SK-N-SH treated with all-trans-retinoic acid at 6 μM for 48 hours (cell line): Measurements from ENCODE around the gene PEX5.

Source experiments
- ATAC-seq: fragments of 200-7000 bp; cut with Tn5 transposase; 3 replicates; pipeline ENCODE4 v1.9.1; 2020; ENCODE audit warnings: mild to moderate bottlenecking, moderate library complexity
- ARNTL ChIP-seq: fragments of 450-650 bp; formaldehyde crosslinking; IDR thresholded peaks from 2 replicates; pipeline ENCODE4 v1.5.0; 2020; ENCODE audit warnings: low read depth, mild to moderate bottlenecking, moderate library complexity, borderline replicate concordance
- BACH2 ChIP-seq: fragments of 250-450 bp; sonication (Bioruptor Pico); IDR thresholded peaks from 2 replicates; pipeline ENCODE4 v1.9.0; 2021; ENCODE audit warnings: mild to moderate bottlenecking, borderline replicate concordance
- CSDC2 ChIP-seq: fragments of 250-450 bp; sonication (Bioruptor Pico); IDR thresholded peaks from 2 replicates; pipeline ENCODE4 v1.5.0; 2020; ENCODE audit warnings: mild to moderate bottlenecking, moderate library complexity
- ESRRG ChIP-seq: fragments of 250-450 bp; sonication (Bioruptor Pico); IDR thresholded peaks from 2 replicates; pipeline ENCODE4 v1.6.1; 2021; ENCODE audit warnings: mild to moderate bottlenecking
- ISL1 ChIP-seq: fragments of 250-450 bp; sonication (Bioruptor Pico); IDR thresholded peaks from 2 replicates; pipeline ENCODE4 v2.1.2; 2022; ENCODE audit warnings: mild to moderate bottlenecking, moderate library complexity
- OSR1 ChIP-seq: fragments of 250-450 bp; sonication (Bioruptor Pico); IDR thresholded peaks from 2 replicates; pipeline ENCODE4 v1.8.0; 2022; ENCODE audit warnings: moderate library complexity, mild to moderate bottlenecking, inconsistent platforms
- PPARA ChIP-seq: fragments of 250-450 bp; sonication (Bioruptor Pico); IDR thresholded peaks from 2 replicates; pipeline ENCODE4 v1.5.0; 2020; ENCODE audit warnings: mild to moderate bottlenecking, borderline replicate concordance
- RARB ChIP-seq: fragments of 250-450 bp; sonication (Bioruptor Pico); IDR thresholded peaks from 2 replicates; pipeline ENCODE4 v1.8.0; 2021; ENCODE audit warnings: mild to moderate bottlenecking, moderate library complexity
- SNAI2 ChIP-seq: fragments of 250-450 bp; sonication (Bioruptor Pico); IDR thresholded peaks from 2 replicates; pipeline ENCODE4 v1.5.0; 2020; ENCODE audit warnings: mild to moderate bottlenecking, moderate library complexity
- TCF4 ChIP-seq: fragments of 250-450 bp; sonication (Bioruptor Pico); IDR thresholded peaks from 2 replicates; pipeline ENCODE4 v1.8.0; 2021; ENCODE audit warnings: mild to moderate bottlenecking, moderate library complexity, borderline replicate concordance
- TOX ChIP-seq: fragments of 250-450 bp; sonication (Bioruptor Pico); IDR thresholded peaks from 2 replicates; pipeline ENCODE4 v1.8.0; 2021; ENCODE audit warnings: mild to moderate bottlenecking, moderate library complexity, borderline replicate concordance
- ZC3H10 ChIP-seq: fragments of 250-450 bp; sonication (Bioruptor Pico); IDR thresholded peaks from 2 replicates; pipeline ENCODE4 v1.5.1; 2021; ENCODE audit warnings: mild to moderate bottlenecking, moderate library complexity
- ZFP3 ChIP-seq: fragments of 250-450 bp; sonication (Bioruptor Pico); IDR thresholded peaks from 2 replicates; pipeline ENCODE4 v1.5.0; 2020; ENCODE audit warnings: mild to moderate bottlenecking, moderate library complexity
- ZFP30 ChIP-seq: fragments of 450-650 bp; formaldehyde crosslinking; IDR thresholded peaks from 2 replicates; pipeline ENCODE4 v1.5.0; 2022; ENCODE audit warnings: mild to moderate bottlenecking, moderate library complexity
- ZNF565 ChIP-seq: fragments of 450-650 bp; formaldehyde crosslinking; conservative IDR thresholded peaks from 2 replicates; pipeline ENCODE4 v1.5.0; 2020; ENCODE audit warnings: low read depth, mild to moderate bottlenecking, moderate library complexity
- ZNF70 ChIP-seq: fragments of 450-650 bp; formaldehyde crosslinking; IDR thresholded peaks from 2 replicates; pipeline ENCODE4 v1.5.0; 2020; ENCODE audit warnings: mild to moderate bottlenecking, moderate library complexity
- ZNF8 ChIP-seq: fragments of 450-650 bp; formaldehyde crosslinking; IDR thresholded peaks from 2 replicates; pipeline ENCODE4 v1.5.0; 2020; ENCODE audit warnings: mild to moderate bottlenecking, moderate library complexity
- TF ChIP-seq, protein P1 (sequence below): fragments of 250-450 bp; sonication (Bioruptor Pico); IDR thresholded peaks from 2 replicates; pipeline ENCODE4 v1.5.1; 2021; ENCODE audit warnings: mild to moderate bottlenecking, moderate library complexity
- TF ChIP-seq, protein P2 (sequence below): fragments of 250-450 bp; sonication (Bioruptor Pico); IDR thresholded peaks from 2 replicates; pipeline ENCODE4 v1.5.1; 2020; ENCODE audit warnings: low read depth, mild to moderate bottlenecking, moderate library complexity
- TF ChIP-seq, protein P3 (sequence below): fragments of 250-450 bp; sonication (Bioruptor Pico); IDR thresholded peaks from 2 replicates; pipeline ENCODE4 v1.8.0; 2021; ENCODE audit warnings: low read depth, mild to moderate bottlenecking, moderate library complexity, borderline replicate concordance
- TF ChIP-seq, protein P4 (sequence below): fragments of 250-450 bp; sonication (Bioruptor Pico); IDR thresholded peaks from 2 replicates; pipeline ENCODE4 v1.5.0; 2020; ENCODE audit warnings: mild to moderate bottlenecking, moderate library complexity
- TF ChIP-seq, protein P5 (sequence below): fragments of 250-450 bp; sonication (Bioruptor Pico); IDR thresholded peaks from 2 replicates; pipeline ENCODE4 v1.8.0; 2020; ENCODE audit warnings: mild to moderate bottlenecking, moderate library complexity, borderline replicate concordance

Gene PEX5

DNA sequence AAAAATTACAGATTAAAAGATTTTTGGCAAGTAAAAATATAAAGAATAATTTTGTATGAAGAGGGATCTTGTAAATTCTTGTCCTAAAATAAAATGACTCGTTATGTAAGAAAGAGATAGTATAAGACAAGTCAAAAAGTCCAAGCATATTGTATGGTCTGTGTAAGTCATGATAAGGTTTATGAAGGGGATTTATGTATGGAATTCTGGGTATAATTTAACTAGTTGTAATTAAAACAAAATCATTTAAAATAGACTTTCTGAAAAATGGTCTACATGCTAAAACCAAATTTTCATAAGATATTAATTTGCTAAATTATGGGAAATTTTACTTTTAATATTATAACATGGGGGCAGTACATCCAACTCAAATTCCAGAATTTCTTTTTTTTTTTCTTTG lies 17.6 kb upstream of the PEX5 start:
- TF ChIP-seq SNAI2 (CRISPR knock-in tag) (no peak), ESRRG (CRISPR knock-in tag) (no peak), PPARA (CRISPR knock-in tag) (no peak), ISL1 (CRISPR knock-in tag) (no peak), ZNF565 (CRISPR knock-in tag) (no peak), ARNTL (CRISPR knock-in tag) (no peak), CSDC2 (no peak), ZFP30 (no peak), TCF4 (no peak), ZFP3 (CRISPR knock-in tag) (no peak), BACH2 (CRISPR knock-in tag) (no peak), ZNF70 (CRISPR knock-in tag) (no peak)
- TF ChIP-seq, protein P1, sequence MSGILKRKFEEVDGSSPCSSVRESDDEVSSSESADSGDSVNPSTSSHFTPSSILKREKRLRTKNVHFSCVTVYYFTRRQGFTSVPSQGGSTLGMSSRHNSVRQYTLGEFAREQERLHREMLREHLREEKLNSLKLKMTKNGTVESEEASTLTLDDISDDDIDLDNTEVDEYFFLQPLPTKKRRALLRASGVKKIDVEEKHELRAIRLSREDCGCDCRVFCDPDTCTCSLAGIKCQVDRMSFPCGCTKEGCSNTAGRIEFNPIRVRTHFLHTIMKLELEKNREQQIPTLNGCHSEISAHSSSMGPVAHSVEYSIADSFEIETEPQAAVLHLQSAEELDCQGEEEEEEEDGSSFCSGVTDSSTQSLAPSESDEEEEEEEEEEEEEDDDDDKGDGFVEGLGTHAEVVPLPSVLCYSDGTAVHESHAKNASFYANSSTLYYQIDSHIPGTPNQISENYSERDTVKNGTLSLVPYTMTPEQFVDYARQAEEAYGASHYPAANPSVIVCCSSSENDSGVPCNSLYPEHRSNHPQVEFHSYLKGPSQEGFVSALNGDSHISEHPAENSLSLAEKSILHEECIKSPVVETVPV (CRISPR knock-in tag): no peak
- TF ChIP-seq, protein P2, sequence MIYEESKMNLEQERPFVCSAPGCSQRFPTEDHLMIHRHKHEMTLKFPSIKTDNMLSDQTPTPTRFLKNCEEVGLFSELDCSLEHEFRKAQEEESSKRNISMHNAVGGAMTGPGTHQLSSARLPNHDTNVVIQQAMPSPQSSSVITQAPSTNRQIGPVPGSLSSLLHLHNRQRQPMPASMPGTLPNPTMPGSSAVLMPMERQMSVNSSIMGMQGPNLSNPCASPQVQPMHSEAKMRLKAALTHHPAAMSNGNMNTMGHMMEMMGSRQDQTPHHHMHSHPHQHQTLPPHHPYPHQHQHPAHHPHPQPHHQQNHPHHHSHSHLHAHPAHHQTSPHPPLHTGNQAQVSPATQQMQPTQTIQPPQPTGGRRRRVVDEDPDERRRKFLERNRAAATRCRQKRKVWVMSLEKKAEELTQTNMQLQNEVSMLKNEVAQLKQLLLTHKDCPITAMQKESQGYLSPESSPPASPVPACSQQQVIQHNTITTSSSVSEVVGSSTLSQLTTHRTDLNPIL (CRISPR knock-in tag): no peak
- TF ChIP-seq, protein P3, sequence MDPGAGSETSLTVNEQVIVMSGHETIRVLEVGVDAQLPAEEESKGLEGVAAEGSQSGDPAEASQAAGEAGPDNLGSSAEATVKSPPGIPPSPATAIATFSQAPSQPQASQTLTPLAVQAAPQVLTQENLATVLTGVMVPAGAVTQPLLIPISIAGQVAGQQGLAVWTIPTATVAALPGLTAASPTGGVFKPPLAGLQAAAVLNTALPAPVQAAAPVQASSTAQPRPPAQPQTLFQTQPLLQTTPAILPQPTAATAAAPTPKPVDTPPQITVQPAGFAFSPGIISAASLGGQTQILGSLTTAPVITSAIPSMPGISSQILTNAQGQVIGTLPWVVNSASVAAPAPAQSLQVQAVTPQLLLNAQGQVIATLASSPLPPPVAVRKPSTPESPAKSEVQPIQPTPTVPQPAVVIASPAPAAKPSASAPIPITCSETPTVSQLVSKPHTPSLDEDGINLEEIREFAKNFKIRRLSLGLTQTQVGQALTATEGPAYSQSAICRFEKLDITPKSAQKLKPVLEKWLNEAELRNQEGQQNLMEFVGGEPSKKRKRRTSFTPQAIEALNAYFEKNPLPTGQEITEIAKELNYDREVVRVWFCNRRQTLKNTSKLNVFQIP (CRISPR knock-in tag): no peak
- TF ChIP-seq, protein P4, sequence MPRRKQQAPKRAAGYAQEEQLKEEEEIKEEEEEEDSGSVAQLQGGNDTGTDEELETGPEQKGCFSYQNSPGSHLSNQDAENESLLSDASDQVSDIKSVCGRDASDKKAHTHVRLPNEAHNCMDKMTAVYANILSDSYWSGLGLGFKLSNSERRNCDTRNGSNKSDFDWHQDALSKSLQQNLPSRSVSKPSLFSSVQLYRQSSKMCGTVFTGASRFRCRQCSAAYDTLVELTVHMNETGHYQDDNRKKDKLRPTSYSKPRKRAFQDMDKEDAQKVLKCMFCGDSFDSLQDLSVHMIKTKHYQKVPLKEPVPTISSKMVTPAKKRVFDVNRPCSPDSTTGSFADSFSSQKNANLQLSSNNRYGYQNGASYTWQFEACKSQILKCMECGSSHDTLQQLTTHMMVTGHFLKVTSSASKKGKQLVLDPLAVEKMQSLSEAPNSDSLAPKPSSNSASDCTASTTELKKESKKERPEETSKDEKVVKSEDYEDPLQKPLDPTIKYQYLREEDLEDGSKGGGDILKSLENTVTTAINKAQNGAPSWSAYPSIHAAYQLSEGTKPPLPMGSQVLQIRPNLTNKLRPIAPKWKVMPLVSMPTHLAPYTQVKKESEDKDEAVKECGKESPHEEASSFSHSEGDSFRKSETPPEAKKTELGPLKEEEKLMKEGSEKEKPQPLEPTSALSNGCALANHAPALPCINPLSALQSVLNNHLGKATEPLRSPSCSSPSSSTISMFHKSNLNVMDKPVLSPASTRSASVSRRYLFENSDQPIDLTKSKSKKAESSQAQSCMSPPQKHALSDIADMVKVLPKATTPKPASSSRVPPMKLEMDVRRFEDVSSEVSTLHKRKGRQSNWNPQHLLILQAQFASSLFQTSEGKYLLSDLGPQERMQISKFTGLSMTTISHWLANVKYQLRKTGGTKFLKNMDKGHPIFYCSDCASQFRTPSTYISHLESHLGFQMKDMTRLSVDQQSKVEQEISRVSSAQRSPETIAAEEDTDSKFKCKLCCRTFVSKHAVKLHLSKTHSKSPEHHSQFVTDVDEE (CRISPR knock-in tag): no peak
- TF ChIP-seq, protein P5, sequence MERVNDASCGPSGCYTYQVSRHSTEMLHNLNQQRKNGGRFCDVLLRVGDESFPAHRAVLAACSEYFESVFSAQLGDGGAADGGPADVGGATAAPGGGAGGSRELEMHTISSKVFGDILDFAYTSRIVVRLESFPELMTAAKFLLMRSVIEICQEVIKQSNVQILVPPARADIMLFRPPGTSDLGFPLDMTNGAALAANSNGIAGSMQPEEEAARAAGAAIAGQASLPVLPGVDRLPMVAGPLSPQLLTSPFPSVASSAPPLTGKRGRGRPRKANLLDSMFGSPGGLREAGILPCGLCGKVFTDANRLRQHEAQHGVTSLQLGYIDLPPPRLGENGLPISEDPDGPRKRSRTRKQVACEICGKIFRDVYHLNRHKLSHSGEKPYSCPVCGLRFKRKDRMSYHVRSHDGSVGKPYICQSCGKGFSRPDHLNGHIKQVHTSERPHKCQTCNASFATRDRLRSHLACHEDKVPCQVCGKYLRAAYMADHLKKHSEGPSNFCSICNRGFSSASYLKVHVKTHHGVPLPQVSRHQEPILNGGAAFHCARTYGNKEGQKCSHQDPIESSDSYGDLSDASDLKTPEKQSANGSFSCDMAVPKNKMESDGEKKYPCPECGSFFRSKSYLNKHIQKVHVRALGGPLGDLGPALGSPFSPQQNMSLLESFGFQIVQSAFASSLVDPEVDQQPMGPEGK (CRISPR knock-in tag): no peak
- no peak for ATAC-seq

DNA sequence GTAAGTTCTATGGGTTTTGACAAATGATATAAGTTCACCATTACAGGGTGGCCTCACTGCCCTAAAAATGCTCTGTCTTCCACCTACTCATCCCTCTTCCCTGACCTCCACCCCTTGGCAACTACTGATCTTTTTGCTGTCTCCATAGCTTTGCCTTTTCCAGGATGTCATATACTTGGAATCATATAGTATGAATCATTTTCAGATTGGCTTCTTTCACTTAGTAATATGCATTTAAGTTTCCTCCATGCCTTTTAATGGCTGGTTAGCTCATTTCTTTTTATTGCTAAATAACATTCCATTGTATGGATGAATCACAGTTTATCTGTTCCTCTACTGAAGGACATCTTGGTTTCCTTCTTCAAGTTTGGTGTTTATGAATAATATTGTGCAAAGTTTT lies 14.0 kb upstream of the PEX5 start:
- TF ChIP-seq ZC3H10: no peak
- no peak for TF ChIP-seq ARNTL (CRISPR knock-in tag)
- no peak for TF ChIP-seq RARB (CRISPR knock-in tag)
- no peak for TF ChIP-seq TCF4
- no peak for TF ChIP-seq ZFP3 (CRISPR knock-in tag)
- TF ChIP-seq, protein P5 (CRISPR knock-in tag): no peak
- TF ChIP-seq ZNF70 (CRISPR knock-in tag): no peak
- no peak for TF ChIP-seq ZNF8 (CRISPR knock-in tag)
- no peak for TF ChIP-seq BACH2 (CRISPR knock-in tag)
- no peak for TF ChIP-seq ESRRG (CRISPR knock-in tag)
- TF ChIP-seq OSR1 (CRISPR knock-in tag): no peak
- TF ChIP-seq ZNF565 (CRISPR knock-in tag): no peak
- TF ChIP-seq TOX (CRISPR knock-in tag): no peak
- TF ChIP-seq, protein P3 (CRISPR knock-in tag): no peak
- no peak for TF ChIP-seq CSDC2
- no peak for ATAC-seq
